K562 (cell line): ENCODE results near the gene STIL. TPM values are rescaled to one million over a fixed set of nuclear protein-coding genes. Genes with fewer than 3 reads are reported as not detected.
A peak's percentile ranks its signal among the peaks of the same experiment; 100 is the strongest.

Experiments used
- AFF1 ChIP-seq, 2 experiments: fragments of 450-650 bp; IDR thresholded peaks; 2 replicates each; pipeline ENCODE4 v1.6.1; 2018; ENCODE audit warnings: mild to moderate bottlenecking in 2 of 2, low read depth in 1 of 2; ENCODE audit not compliant: partially characterized antibody in 2 of 2
- ARNT ChIP-seq, 2 experiments: fragments of 450-650 bp; IDR thresholded peaks; 2 replicates each; pipeline ENCODE4 v1.6.1; 2016; ENCODE audit warnings: mild to moderate bottlenecking in 1 of 2
- BRCA1 ChIP-seq, 2 experiments: fragments of 450-650 bp in 1 of 2; sonication (generic) in 1 of 2; formaldehyde crosslinking in 1 of 2; IDR thresholded peaks; 2 replicates each; pipeline versions ENCODE4 v1.5.0 to v1.6.1; 2017 to 2020; ENCODE audit warnings: mild to moderate bottlenecking in 1 of 2, missing genetic modification reagents in 1 of 2
- BRD9 ChIP-seq: fragments of 450-650 bp; IDR thresholded peaks from 2 replicates; pipeline ENCODE4 v1.6.1; 2018; ENCODE audit warnings: low read depth; ENCODE audit not compliant: partially characterized antibody
- E2F3 ChIP-seq: fragments of 250-450 bp; sonication (Bioruptor Pico); IDR thresholded peaks from 2 replicates; pipeline ENCODE4 v1.4.0; 2020; ENCODE audit warnings: mild to moderate bottlenecking
- EGR1 ChIP-seq: fragments of 450-650 bp; conservative IDR thresholded peaks from 2 replicates; pipeline ENCODE4 v1.6.1; 2017; ENCODE audit warnings: mild to moderate bottlenecking
- HES1 ChIP-seq: fragments of 450-650 bp; IDR thresholded peaks from 2 replicates; pipeline ENCODE4 v1.6.1; 2016; ENCODE audit warnings: low read depth, mild to moderate bottlenecking, moderate library complexity
- MBD2 ChIP-seq: sonication (generic); IDR thresholded peaks from 2 replicates; pipeline ENCODE4 v1.6.1; 2016; ENCODE audit warnings: low read depth, borderline replicate concordance
- MCM2 ChIP-seq: fragments of 450-650 bp; IDR thresholded peaks from 2 replicates; pipeline ENCODE4 v1.6.1; 2017; ENCODE audit warnings: low read depth, mild to moderate bottlenecking
- MED1 ChIP-seq: sonication (generic); formaldehyde crosslinking; IDR thresholded peaks from 2 replicates; pipeline ENCODE4 v1.8.1; 2023; ENCODE audit warnings: missing genetic modification reagents, borderline replicate concordance
- MLX ChIP-seq, 2 experiments: fragments of 450-650 bp in 1 of 2; sonication (generic) in 1 of 2; formaldehyde crosslinking; conservative IDR thresholded peaks; 2 replicates each; pipeline versions ENCODE4 v1.4.0 to v1.8.1; 2020 to 2022; ENCODE audit warnings: mild to moderate bottlenecking in 1 of 2, missing genetic modification reagents in 1 of 2
- NCOA2 ChIP-seq, 2 experiments: fragments of 450-650 bp; IDR thresholded peaks; 2 replicates each; pipeline ENCODE4 v1.6.1; 2018; ENCODE audit warnings: mild to moderate bottlenecking in 2 of 2, moderate library complexity in 1 of 2; ENCODE audit not compliant: partially characterized antibody in 2 of 2
- NFYB ChIP-seq: IDR thresholded peaks from 2 replicates; pipeline ENCODE4 v1.6.1; 2011; ENCODE audit warnings: mild to moderate bottlenecking, moderate library complexity; ENCODE audit not compliant: insufficient read length; ENCODE audit errors: extremely low read depth
- PML ChIP-seq: IDR thresholded peaks from 2 replicates; pipeline ENCODE4 v1.6.1; 2012; ENCODE audit warnings: low read length, inconsistent platforms
- SMARCA5 ChIP-seq: fragments of 450-650 bp; IDR thresholded peaks from 2 replicates; pipeline ENCODE4 v1.6.1; 2016
- U2AF2 ChIP-seq: fragments of 200-400 bp; formaldehyde crosslinking; optimal IDR thresholded peaks from 2 replicates; pipeline ENCODE3; 2017; ENCODE audit warnings: low read depth, mild to moderate bottlenecking, low read length
- polyA plus RNA-seq, 8 experiments: library from polyadenylated mRNA; depleted of rRNA in 4 of 8; stranded (reverse) in 5 of 8; unstranded in 3 of 8; fragments of >200 nt; fragmentation: Nextera tagmentation in 2 of 8; fragmentation: Illumina TruSeq in 1 of 8; extraction: Ambion mirVana in 2 of 8; extraction: Trizol in 1 of 8; gene quantifications; 2 replicates each; pipeline versions ENCODE4 v1.2.1 to v1.2.3, GENCODE V29; 2011 to 2014; ENCODE audit warnings: inconsistent platforms in 1 of 8, missing spikeins in 1 of 8
- total RNA-seq, 7 experiments: library from RNA; depleted of rRNA in 6 of 7; stranded (reverse); fragments of >200 nt in 6 of 7; fragmentation: Illumina TruSeq in 2 of 7; extraction: Trizol in 2 of 7; gene quantifications; 2 replicates each; pipeline versions ENCODE4 v1.2.1 to v1.2.3, GENCODE V29; 2011 to 2021; ENCODE audit warnings: low replicate concordance in 1 of 7
- TF ChIP-seq, protein P1 (sequence below): fragments of 250-450 bp; sonication (Bioruptor Pico); IDR thresholded peaks from 2 replicates; pipeline ENCODE4 v1.5.0; 2020; ENCODE audit warnings: mild to moderate bottlenecking
- TF ChIP-seq, protein P2 (sequence below): fragments of 250-450 bp; sonication (Bioruptor Pico); IDR thresholded peaks from 2 replicates; pipeline ENCODE4 v1.8.0; 2022; ENCODE audit warnings: inconsistent platforms

STIL gene
- total and polyA plus RNA-seq, 9 of the 15 experiments (the other 6 are each of a cell fraction or from before 2014, with no cell fraction given) = 10.5 to 77.4 (median 39.6) TPM

DNA sequence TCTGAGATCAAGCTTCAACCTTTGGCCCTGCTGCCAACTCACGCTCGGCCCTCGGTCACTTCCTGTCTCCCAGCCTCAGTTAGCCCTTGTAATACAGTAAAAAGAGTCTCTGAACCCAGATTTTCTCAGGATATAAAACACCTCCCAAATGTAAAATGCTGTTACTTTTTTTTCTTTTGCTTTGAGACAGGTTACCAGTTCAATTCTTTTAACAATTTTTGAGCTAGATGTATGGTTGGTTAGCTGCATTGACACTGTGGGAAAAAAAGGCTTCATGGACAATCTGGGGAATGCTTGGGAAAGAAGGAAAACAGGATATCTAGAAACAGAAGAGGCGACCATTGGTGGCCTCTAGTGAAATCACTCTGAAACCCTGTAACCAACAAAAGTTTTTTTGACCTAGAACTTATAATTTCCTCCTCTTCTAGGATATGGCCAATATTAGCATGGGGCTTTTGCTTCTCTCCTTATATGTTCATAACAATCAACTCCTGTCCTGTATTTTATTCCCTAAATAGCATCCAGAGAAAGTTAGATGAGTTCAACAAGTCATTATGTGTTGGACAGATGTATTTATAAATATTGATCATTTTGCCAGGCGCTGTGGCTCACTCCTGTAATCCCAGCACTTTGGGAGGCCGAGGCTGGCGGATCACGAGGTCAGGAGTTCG is 21.0 kb upstream of the STIL start (continued):
- TF ChIP-seq NFYB = no peak
- no peak for TF ChIP-seq MED1 (CRISPR knock-in tag)
- TF ChIP-seq MLX (CRISPR knock-in tag; conservative IDR thresholded peaks at IDR 0.05) = no peak
- peak; percentile 18 to 51; a peak in 1 of 4 replicates for TF ChIP-seq ARNT (IDR thresholded peaks at IDR 0.05)
- TF ChIP-seq HES1 = 0 out of 2 replicates have a peak, but pooled peaks have one; percentile 38
- TF ChIP-seq, protein P1, sequence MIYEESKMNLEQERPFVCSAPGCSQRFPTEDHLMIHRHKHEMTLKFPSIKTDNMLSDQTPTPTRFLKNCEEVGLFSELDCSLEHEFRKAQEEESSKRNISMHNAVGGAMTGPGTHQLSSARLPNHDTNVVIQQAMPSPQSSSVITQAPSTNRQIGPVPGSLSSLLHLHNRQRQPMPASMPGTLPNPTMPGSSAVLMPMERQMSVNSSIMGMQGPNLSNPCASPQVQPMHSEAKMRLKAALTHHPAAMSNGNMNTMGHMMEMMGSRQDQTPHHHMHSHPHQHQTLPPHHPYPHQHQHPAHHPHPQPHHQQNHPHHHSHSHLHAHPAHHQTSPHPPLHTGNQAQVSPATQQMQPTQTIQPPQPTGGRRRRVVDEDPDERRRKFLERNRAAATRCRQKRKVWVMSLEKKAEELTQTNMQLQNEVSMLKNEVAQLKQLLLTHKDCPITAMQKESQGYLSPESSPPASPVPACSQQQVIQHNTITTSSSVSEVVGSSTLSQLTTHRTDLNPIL = no peak
- peak in 1 of 2 experiments; percentile 26 for TF ChIP-seq AFF1 (IDR thresholded peaks at IDR 0.05; ENCODE audit: low read depth in 1 of 2, partially characterized antibody in 2 of 2)
- TF ChIP-seq PML = no peak
- TF ChIP-seq BRD9 = peak; percentile 56
- TF ChIP-seq, protein P2, sequence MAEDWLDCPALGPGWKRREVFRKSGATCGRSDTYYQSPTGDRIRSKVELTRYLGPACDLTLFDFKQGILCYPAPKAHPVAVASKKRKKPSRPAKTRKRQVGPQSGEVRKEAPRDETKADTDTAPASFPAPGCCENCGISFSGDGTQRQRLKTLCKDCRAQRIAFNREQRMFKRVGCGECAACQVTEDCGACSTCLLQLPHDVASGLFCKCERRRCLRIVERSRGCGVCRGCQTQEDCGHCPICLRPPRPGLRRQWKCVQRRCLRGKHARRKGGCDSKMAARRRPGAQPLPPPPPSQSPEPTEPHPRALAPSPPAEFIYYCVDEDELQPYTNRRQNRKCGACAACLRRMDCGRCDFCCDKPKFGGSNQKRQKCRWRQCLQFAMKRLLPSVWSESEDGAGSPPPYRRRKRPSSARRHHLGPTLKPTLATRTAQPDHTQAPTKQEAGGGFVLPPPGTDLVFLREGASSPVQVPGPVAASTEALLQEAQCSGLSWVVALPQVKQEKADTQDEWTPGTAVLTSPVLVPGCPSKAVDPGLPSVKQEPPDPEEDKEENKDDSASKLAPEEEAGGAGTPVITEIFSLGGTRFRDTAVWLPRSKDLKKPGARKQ (CRISPR knock-in tag) = no peak
- TF ChIP-seq SMARCA5 = peak; percentile 42; the same call in 1 of the 2 replicates
- no peak for TF ChIP-seq BRCA1 (IDR thresholded peaks at IDR 0.05)
- no peak for TF ChIP-seq BRCA1 (CRISPR knock-in tag; IDR thresholded peaks at IDR 0.05)
- TF ChIP-seq EGR1 = no peak
- TF ChIP-seq U2AF2 = no peak
- no peak for TF ChIP-seq MBD2
- TF ChIP-seq NCOA2 (IDR thresholded peaks at IDR 0.05; ENCODE audit: partially characterized antibody in 2 of 2) = no peak
- TF ChIP-seq MCM2 = no peak
- 0 out of 2 replicates have a peak, but pooled peaks have one; percentile 30 for TF ChIP-seq E2F3 (CRISPR knock-in tag)
